ENCODE results near the gene FBXW7.

The FBXW7 gene

DNA sequence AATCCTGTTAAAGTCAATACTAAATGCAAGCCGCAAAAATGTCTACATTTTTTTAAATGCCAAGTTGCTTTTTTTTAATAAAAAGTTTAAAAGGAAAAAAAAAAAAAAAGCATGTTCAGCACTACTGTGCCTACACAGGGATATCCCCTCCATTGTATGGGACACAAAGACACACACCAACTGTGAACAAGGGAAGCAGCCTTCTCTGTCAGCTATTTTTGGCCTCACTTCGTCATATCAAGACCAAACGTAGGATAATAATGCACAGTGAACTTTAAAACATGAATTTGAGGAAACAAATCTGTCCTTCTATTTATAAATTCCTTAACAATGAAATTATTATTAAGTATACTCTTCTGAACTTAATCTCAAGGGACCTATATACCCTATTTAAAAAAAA, 4.4 kb downstream of the FBXW7 start:
- no peaks in the 10 kb centered on the region for H3K27me3 Mint-ChIP-seq
- H3K4me1 Mint-ChIP-seq (ENCODE audit: low read depth): peaks cover 52% of the 10 kb centered on the region
- H3K27ac Mint-ChIP-seq: no peak overlapping the region
- no peak overlapping the region for H3K4me3 Mint-ChIP-seq
- peaks cover 8% of the 10 kb centered on the region for H3K36me3 Mint-ChIP-seq
- H3K9me3 Mint-ChIP-seq (ENCODE audit: low read depth): no peaks in the 10 kb centered on the region

DNA sequence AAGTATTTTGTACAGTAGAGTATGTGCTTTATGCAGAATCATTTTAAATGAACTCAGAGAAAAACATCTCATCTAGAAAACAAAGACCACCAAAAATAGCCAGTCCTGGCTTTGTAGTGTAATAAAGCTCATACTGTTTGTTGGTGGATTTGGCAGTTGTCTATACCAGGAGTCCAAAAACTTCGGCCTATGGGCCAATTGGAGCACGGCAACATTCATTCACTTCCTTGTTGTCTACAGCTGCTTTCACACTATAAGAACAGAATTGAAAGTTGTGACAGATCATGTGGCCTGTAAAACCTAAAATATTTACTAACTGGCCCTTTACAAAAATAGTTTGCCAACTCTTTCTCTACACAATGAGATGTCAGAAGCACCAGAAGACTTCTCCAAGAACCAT, 5.3 kb downstream of the FBXW7 start:
- H3K4me1 Mint-ChIP-seq (ENCODE audit: low read depth): peaks cover 60% of the 10 kb centered on the region
- no peaks in the 10 kb centered on the region for H3K27me3 Mint-ChIP-seq
- no peaks in the 10 kb centered on the region for H3K9me3 Mint-ChIP-seq (ENCODE audit: low read depth)
- H3K27ac Mint-ChIP-seq: no peak overlapping the region
- peak overlapping the region; percentile 47 for H3K4me3 Mint-ChIP-seq
- H3K36me3 Mint-ChIP-seq: peaks cover 9% of the 10 kb centered on the region

DNA sequence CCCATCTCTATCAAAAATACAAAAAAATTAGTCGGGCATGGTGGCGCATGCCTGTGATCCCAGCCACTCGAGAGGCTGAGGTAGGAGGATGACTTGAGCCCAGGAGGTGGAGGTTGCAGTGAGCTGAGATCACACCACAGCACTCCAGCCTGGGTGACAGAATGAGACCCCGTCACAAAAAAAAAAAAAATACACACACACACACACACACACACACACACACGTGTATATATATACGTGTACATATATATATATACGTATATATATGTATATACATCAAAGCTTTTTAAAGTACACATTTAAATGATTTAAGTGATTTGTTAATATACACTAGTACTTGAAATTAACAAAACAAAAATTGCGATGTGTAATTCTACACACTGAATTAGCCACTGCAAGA, 6.0 kb downstream of the FBXW7 start:
- Mint-ChIP-seq H3K27me3 (no peaks in the 10 kb centered on the region), H3K4me3 (no peak overlapping the region)

DNA sequence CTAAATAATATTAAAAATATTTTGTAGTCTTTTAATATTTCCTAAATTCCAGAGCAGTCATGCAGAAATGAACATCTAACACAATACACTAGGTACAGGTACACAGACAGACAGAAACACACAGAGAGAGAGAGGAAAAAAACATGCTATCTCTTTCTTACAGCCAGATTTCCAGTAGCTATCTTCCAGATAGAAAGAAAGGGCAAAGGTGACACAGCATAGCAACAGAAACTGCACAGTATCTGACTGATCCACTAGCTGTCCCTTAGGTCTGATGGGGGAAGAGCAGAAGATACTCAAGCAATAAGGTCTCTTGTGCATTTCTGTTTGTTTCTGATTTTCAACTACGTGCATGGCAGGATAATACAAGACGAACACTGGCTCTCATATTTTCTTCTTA, 7.8 kb downstream of the FBXW7 start:
- H3K4me1 Mint-ChIP-seq (ENCODE audit: low read depth): peaks cover 72% of the 10 kb centered on the region
- H3K36me3 Mint-ChIP-seq: peaks cover 10% of the 10 kb centered on the region
- no peaks in the 10 kb centered on the region for H3K9me3 Mint-ChIP-seq (ENCODE audit: low read depth)
- H3K4me3 Mint-ChIP-seq: no peak overlapping the region
- no peak overlapping the region for H3K27ac Mint-ChIP-seq
- H3K27me3 Mint-ChIP-seq: no peaks in the 10 kb centered on the region

More for the DNA sequence above, 6.0 kb downstream of the FBXW7 start:
- Mint-ChIP-seq H3K9me3 (ENCODE audit: low read depth) (no peaks in the 10 kb centered on the region), H3K27ac (no peak overlapping the region), H3K4me1 (ENCODE audit: low read depth) (peaks cover 65% of the 10 kb centered on the region), H3K36me3 (peaks cover 12% of the 10 kb centered on the region)

DNA sequence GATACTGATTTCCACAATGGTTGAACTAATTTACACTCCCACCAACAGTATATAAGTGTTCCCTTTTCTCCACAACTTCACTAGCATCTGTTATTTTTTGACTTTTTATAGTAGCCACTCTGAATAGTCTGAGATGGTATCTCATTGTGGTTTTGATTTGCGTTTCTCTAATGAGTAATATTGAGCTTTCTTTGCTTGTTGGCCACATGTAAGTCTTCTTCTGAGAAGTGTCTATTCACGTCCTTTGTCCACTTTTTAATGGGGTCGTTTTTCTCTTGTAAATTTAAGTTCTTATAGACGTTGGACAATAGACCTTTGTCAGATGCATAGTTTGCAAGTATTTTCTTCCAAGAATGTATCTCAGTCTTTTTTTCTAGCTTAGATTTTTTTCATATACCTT, 10.0 kb downstream of the FBXW7 start:
- Mint-ChIP-seq H3K27ac (no peak overlapping the region), H3K36me3 (peaks cover 14% of the 10 kb centered on the region), H3K27me3 (no peaks in the 10 kb centered on the region), H3K4me1 (ENCODE audit: low read depth) (peaks cover 72% of the 10 kb centered on the region), H3K9me3 (ENCODE audit: low read depth) (no peaks in the 10 kb centered on the region), H3K4me3 (no peak overlapping the region)

DNA sequence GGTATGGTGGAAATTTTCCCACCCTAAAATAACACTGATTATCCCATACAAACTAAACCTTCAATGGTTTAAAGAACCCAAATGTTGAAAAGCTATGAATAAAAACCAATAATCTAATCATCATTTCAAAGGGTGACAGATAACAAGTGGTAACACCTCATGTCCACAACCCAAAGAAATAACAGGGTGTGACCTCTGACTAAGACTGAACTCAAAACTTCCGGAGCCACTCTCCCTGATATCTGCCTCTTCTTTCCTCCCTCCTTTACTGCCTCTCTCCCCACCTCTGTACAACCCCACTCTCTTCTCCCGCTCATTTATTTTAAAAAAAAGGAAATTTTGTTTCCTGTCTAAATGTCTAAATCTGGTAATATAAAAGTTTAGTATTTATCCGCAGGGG, 11.5 kb downstream of the FBXW7 start:
- Mint-ChIP-seq H3K27ac (no peak overlapping the region), H3K4me3 (no peak overlapping the region), H3K9me3 (ENCODE audit: low read depth) (no peaks in the 10 kb centered on the region), H3K27me3 (no peaks in the 10 kb centered on the region), H3K4me1 (ENCODE audit: low read depth) (peaks cover 73% of the 10 kb centered on the region), H3K36me3 (peaks cover 18% of the 10 kb centered on the region)

DNA sequence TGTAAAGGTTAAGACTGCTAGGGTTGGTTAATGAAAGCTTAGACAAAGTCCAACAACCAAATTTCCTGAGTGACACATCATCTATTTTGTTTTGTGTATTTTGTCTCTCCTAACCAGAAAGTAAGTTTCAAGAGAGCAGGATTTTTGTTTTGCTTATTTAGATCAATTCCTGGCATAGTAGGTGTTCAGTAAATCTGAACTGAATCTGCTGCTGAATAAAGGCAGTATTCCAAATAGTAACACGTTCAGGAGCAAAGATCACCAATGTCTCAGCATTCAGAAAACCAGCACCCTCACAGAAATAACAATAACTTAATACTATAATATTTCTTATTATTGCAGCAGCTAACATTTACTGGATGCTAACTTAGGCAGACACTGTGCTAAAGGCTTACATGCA, 12.2 kb downstream of the FBXW7 start:
- H3K4me1 Mint-ChIP-seq (ENCODE audit: low read depth): peaks cover 74% of the 10 kb centered on the region
- H3K36me3 Mint-ChIP-seq: peaks cover 20% of the 10 kb centered on the region
- no peak overlapping the region for H3K27ac Mint-ChIP-seq
- no peaks in the 10 kb centered on the region for H3K9me3 Mint-ChIP-seq (ENCODE audit: low read depth)
- no peak overlapping the region for H3K4me3 Mint-ChIP-seq
- no peaks in the 10 kb centered on the region for H3K27me3 Mint-ChIP-seq

DNA sequence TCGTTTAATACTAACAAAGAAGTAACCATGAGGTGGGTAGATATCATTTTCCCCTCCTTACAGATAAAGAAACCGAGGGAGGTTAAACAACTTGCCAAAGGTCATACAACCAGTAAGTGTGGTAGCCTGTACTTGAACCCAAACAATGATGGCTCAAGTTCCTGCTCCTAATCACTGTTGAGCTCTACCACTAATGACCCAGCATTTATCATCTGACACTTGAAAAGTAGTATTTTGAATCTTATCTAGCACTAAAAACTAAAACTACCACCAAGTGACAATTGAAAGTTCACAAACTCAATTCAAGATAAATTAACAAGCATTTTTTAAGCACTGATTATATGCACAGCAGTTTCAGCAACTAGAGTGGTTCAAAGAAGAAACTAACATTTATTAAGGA, 13.1 kb downstream of the FBXW7 start:
- H3K27me3 Mint-ChIP-seq: no peaks in the 10 kb centered on the region
- H3K9me3 Mint-ChIP-seq (ENCODE audit: low read depth): no peaks in the 10 kb centered on the region
- H3K27ac Mint-ChIP-seq: no peak overlapping the region
- peaks cover 20% of the 10 kb centered on the region for H3K36me3 Mint-ChIP-seq
- H3K4me1 Mint-ChIP-seq (ENCODE audit: low read depth): peaks cover 67% of the 10 kb centered on the region
- H3K4me3 Mint-ChIP-seq: no peak overlapping the region

DNA sequence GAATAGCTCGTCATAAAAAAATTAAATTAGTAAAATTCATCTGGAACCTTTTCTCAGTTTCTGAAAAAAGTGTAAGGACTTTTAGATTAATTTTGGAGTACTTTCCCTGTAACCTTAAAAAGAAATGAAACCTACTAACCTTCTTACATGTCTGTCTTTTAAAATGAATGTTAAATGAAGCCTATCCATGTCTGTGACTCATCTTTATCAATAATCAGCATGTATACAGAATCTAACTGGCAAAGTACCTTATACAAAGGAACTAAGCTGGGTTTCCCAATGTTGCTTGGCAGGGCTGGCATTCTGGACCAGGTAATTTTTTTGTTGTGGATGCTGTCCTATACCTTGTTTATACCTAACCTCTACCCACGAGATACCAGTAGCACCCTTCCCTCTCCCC, 13.6 kb downstream of the FBXW7 start:
- Mint-ChIP-seq H3K27ac (no peak overlapping the region), H3K4me1 (ENCODE audit: low read depth) (peaks cover 64% of the 10 kb centered on the region), H3K36me3 (peaks cover 20% of the 10 kb centered on the region), H3K9me3 (ENCODE audit: low read depth) (no peaks in the 10 kb centered on the region), H3K27me3 (no peaks in the 10 kb centered on the region), H3K4me3 (no peak overlapping the region)

DNA sequence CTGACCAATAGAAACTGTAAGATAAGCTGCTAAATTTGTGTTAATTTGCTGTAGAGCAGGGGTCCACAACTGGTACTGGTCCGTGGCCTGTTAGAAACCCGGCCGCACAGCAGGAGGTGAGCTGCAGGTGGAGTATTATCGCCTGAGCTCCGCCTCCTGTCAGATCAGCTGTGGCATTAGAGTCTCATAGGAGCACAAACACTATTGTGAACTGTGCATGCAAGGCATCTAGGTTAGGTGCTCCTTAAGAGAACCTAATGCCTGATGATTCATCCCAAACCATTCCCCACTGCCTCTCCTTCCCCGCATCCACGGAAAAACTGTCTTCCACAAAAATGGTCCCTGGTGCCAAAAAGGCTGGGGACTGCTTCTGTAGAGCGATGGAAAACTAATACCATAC, 19.7 kb downstream of the FBXW7 start:
- peaks cover 47% of the 10 kb centered on the region for H3K4me1 Mint-ChIP-seq (ENCODE audit: low read depth)
- H3K4me3 Mint-ChIP-seq: no peak overlapping the region
- no peaks in the 10 kb centered on the region for H3K27me3 Mint-ChIP-seq
- H3K9me3 Mint-ChIP-seq (ENCODE audit: low read depth): no peaks in the 10 kb centered on the region
- H3K36me3 Mint-ChIP-seq: peaks cover 12% of the 10 kb centered on the region
- no peak overlapping the region for H3K27ac Mint-ChIP-seq

DNA sequence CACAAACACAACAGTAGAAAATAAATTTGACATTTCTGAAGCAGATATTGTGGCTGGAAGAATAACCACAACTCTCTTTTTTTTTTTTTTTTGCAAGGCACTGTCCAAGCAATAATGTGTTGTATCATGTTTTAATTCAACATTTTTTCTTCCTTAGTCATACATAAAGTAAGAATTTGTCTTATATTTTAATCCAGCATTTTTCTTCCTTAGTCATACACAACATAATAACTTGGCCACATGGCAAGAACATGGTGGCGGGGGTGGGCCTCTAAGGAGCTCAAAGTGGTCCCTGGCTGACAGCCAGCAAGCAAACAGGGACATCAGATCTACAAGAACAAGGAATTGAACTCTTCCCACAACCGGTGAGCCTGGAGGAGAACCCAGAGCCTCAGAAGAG, 20.2 kb downstream of the FBXW7 start:
- Mint-ChIP-seq H3K27ac (no peak overlapping the region), H3K9me3 (ENCODE audit: low read depth) (no peaks in the 10 kb centered on the region), H3K27me3 (no peaks in the 10 kb centered on the region), H3K4me1 (ENCODE audit: low read depth) (peaks cover 47% of the 10 kb centered on the region), H3K36me3 (peaks cover 8% of the 10 kb centered on the region), H3K4me3 (no peak overlapping the region)

DNA sequence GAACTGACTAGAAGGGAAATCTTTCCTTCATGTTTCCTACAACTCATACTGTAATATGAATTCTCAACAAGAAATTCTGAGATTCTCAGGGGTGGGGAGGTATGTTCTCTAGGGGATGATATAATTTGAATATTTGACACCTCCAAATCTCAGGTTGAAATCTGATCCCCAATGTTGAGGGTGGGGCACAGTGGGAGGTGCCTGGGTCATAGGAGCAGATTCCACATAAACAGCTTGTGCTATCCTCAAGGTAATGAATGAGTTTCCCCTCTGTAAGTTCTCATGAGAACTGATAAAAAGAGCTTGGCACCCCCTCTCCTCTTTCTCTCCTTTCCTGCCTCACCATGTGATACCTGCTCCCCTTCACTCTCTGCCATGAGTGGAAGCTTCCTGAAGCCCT, 21.5 kb downstream of the FBXW7 start:
- Mint-ChIP-seq H3K9me3 (ENCODE audit: low read depth) (no peaks in the 10 kb centered on the region), H3K27ac (peak overlapping the region; percentile 30)

DNA sequence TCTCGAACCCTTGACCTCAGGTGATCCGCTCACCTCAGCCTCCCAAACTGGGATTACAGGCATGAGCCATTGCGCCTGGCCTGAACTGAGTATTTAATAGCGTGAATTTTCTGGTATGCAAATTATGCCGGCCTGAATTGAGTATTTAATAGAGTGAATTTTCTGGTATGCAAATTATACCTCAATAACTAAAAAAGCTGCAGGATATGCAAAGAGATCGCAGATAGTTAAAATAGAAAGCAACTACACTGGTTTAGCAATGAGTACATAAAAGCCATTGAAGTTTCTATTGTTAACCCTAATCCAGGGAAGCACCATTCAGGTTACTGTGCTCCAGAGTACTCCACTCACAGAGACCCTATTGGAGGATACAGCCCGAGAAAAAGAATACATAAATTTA, 22.8 kb downstream of the FBXW7 start:
- Mint-ChIP-seq H3K4me3 (no peak overlapping the region), H3K4me1 (ENCODE audit: low read depth) (peaks cover 54% of the 10 kb centered on the region), H3K27me3 (no peaks in the 10 kb centered on the region), H3K36me3 (no peaks in the 10 kb centered on the region), H3K27ac (no peak overlapping the region), H3K9me3 (ENCODE audit: low read depth) (no peaks in the 10 kb centered on the region)

More for the DNA sequence above, 21.5 kb downstream of the FBXW7 start:
- Mint-ChIP-seq H3K4me3 (no peak overlapping the region), H3K36me3 (peaks cover 1% of the 10 kb centered on the region), H3K4me1 (ENCODE audit: low read depth) (peaks cover 49% of the 10 kb centered on the region), H3K27me3 (no peaks in the 10 kb centered on the region)

DNA sequence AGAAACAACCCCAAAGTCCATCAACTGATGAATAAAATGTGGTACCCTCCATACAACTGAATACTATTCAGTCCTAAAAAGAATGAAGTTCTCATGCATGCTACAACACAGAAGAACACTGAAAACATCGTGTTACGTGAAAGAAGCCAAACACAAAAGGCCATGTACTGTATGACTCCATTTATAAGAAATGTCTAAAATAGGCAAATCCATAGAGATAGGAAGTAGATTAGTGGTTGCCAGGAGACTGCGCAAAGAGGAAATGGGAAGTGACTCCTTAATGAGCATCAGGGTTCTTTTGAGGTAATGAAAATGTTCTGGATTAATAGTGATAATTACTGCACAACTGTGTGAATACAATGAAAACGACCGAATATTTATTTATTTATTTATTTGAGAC, 23.4 kb downstream of the FBXW7 start:
- H3K4me3 Mint-ChIP-seq: no peak overlapping the region
- H3K36me3 Mint-ChIP-seq: peaks cover 2% of the 10 kb centered on the region
- H3K9me3 Mint-ChIP-seq (ENCODE audit: low read depth): no peaks in the 10 kb centered on the region
- H3K27ac Mint-ChIP-seq: no peak overlapping the region
- peaks cover 54% of the 10 kb centered on the region for H3K4me1 Mint-ChIP-seq (ENCODE audit: low read depth)
- no peaks in the 10 kb centered on the region for H3K27me3 Mint-ChIP-seq

DNA sequence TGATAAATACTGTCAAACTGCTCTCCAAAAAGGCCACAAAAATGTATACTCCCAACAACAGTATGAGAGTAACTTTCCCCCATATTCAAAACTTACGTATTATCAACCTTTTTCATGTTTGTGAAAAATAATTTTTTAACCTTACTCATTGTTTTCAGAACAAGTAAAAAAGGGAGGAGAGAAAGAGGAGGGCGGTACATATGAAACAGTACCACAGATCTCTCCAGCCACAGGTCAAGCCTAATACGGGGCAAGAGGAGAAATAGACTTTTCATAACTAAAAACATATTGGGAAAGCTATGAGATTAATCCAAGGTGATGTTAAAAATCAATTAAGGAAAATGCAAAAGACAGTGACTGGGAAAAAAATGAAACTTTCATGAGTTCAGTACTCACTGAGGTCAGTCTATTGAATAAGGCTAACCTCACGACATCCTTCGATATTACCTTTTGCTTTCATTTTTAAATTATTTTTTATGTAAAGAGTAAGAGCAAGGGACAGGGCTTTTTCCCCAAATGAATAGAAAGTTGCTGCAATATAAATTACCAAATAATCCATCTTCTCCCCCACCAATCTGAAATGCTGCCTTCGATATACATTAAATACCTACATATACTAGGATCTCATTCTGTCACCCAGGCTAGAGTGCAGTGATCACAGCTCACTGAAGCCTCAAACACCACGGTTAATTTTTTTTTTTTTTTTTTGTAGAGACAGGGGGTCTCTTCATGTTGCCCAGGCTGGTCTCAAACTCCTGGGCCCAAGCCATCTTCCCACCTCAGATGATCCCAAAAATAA, 25.3 kb downstream of the FBXW7 start:
- no peak overlapping the region for H3K27ac Mint-ChIP-seq
- H3K4me1 Mint-ChIP-seq (ENCODE audit: low read depth): peaks cover 50% of the 10 kb centered on the region
- H3K36me3 Mint-ChIP-seq: peaks cover 3% of the 10 kb centered on the region
- H3K9me3 Mint-ChIP-seq (ENCODE audit: low read depth): no peaks in the 10 kb centered on the region
- H3K4me3 Mint-ChIP-seq: no peak overlapping the region
- no peaks in the 10 kb centered on the region for H3K27me3 Mint-ChIP-seq

DNA sequence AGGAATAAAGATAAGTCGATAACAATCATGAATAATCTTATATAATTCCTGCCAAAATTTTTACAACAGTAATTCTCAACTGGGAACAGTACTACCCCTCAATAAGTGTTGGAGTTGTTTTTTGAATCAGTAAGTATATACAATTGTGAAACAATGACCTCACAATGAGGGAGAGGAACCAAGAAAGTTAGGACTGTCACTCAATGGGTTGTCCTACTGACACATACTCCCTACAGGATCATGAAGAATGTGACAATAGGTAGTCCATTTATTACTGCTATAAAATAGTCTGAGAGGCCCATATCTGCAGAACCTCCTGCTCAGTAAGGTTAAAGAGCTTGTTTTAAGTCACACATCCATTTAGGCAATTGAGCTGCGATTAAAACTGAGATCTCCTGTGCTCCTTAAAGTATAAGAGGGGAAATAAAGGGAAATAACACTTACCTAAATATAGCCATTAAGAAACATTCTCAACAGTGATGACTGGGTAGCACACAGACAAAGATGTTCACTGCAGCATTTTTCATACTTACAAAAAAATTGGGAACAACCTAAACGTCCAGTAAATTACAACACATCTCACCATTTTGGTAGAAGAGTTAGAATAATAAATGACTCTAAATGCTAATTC, 26.2 kb downstream of the FBXW7 start:
- no peak overlapping the region for H3K4me3 Mint-ChIP-seq
- peaks cover 47% of the 10 kb centered on the region for H3K4me1 Mint-ChIP-seq (ENCODE audit: low read depth)
- no peak overlapping the region for H3K27ac Mint-ChIP-seq
- peaks cover 3% of the 10 kb centered on the region for H3K36me3 Mint-ChIP-seq
- no peaks in the 10 kb centered on the region for H3K27me3 Mint-ChIP-seq
- no peaks in the 10 kb centered on the region for H3K9me3 Mint-ChIP-seq (ENCODE audit: low read depth)
